K562 (cell line): ENCODE measurements around the gene HAL. TPM values are rescaled to one million over a fixed set of nuclear protein-coding genes. Genes with fewer than 3 reads are reported as not detected.

ENCODE experiments used
- DNMT1 ChIP-seq: fragments of 450-650 bp; IDR thresholded peaks from 2 replicates; pipeline ENCODE4 v1.6.1; 2016; ENCODE audit warnings: antibody characterized with exemption, mild to moderate bottlenecking
- ETS2 ChIP-seq: IDR thresholded peaks from 2 replicates; pipeline ENCODE4 v1.6.1; 2016; ENCODE audit warnings: borderline replicate concordance, missing genetic modification characterization, mild to moderate bottlenecking, moderate library complexity, missing compliant biosample characterization; ENCODE audit not compliant: poor library complexity, severe bottlenecking
- EWSR1 ChIP-seq: fragments of 450-650 bp; IDR thresholded peaks from 2 replicates; pipeline ENCODE4 v1.6.1; 2018; ENCODE audit warnings: borderline replicate concordance, mild to moderate bottlenecking, low read depth, moderate library complexity; ENCODE audit not compliant: partially characterized antibody
- MYNN ChIP-seq, 2 experiments: sonication (generic); formaldehyde crosslinking in 1 of 2; IDR thresholded peaks; 2 replicates each; pipeline versions ENCODE4 v1.5.0 to v1.6.1; 2016 to 2020; ENCODE audit warnings: antibody characterized with exemption in 1 of 2, missing genetic modification reagents in 1 of 2
- PHB ChIP-seq: fragments of 250-450 bp; sonication (Bioruptor Pico); IDR thresholded peaks from 2 replicates; pipeline ENCODE4 v1.5.0; 2021
- RAD21 ChIP-seq, 2 experiments: fragments of 250-450 bp in 1 of 2; fragments of 450-650 bp in 1 of 2; sonication (Bioruptor Pico) in 1 of 2; formaldehyde crosslinking in 1 of 2; IDR thresholded peaks in 1 of 2; conservative IDR thresholded peaks in 1 of 2; 2 replicates each; pipeline versions ENCODE4 v1.4.0 to v1.8.0; 2020 to 2022; ENCODE audit warnings: mild to moderate bottlenecking in 2 of 2, moderate library complexity in 1 of 2
- RBM25 ChIP-seq: fragments of 200-400 bp; formaldehyde crosslinking; IDR thresholded peaks from 2 replicates; pipeline ENCODE4 v1.6.1; 2018; ENCODE audit warnings: low read length, low read depth, moderate library complexity; ENCODE audit not compliant: severe bottlenecking
- TGIF2 ChIP-seq: sonication (generic); formaldehyde crosslinking; IDR thresholded peaks from 2 replicates; pipeline ENCODE4 v1.8.1; 2022; ENCODE audit warnings: mild to moderate bottlenecking, missing genetic modification reagents, moderate library complexity
- polyA plus RNA-seq, 8 experiments: library from polyadenylated mRNA; depleted of rRNA in 4 of 8; stranded (reverse) in 5 of 8; unstranded in 3 of 8; fragments of >200 nt; fragmentation: Nextera tagmentation in 2 of 8; fragmentation: Illumina TruSeq in 1 of 8; extraction: Ambion mirVana in 2 of 8; extraction: Trizol in 1 of 8; gene quantifications; 2 replicates each; pipeline versions ENCODE4 v1.2.1 to v1.2.3, GENCODE V29; 2011 to 2014; ENCODE audit warnings: inconsistent platforms in 1 of 8, missing spikeins in 1 of 8
- total RNA-seq, 7 experiments: library from RNA; depleted of rRNA in 6 of 7; stranded (reverse); fragments of >200 nt in 6 of 7; fragmentation: Illumina TruSeq in 2 of 7; extraction: Trizol in 2 of 7; gene quantifications; 2 replicates each; pipeline versions ENCODE4 v1.2.1 to v1.2.3, GENCODE V29; 2011 to 2021; ENCODE audit warnings: low replicate concordance in 1 of 7
- TF ChIP-seq, protein P1 (sequence below): fragments of 250-450 bp; sonication (Bioruptor Pico); IDR thresholded peaks from 2 replicates; pipeline ENCODE4 v1.5.0; 2021; ENCODE audit warnings: mild to moderate bottlenecking, borderline replicate concordance

HAL gene
- total and polyA plus RNA-seq, 9 of the 15 experiments (the other 6 are each of a cell fraction or from before 2014, with no cell fraction given) = 0.03 to 0.36 (median 0.20) TPM; not detected in 4

DNA sequence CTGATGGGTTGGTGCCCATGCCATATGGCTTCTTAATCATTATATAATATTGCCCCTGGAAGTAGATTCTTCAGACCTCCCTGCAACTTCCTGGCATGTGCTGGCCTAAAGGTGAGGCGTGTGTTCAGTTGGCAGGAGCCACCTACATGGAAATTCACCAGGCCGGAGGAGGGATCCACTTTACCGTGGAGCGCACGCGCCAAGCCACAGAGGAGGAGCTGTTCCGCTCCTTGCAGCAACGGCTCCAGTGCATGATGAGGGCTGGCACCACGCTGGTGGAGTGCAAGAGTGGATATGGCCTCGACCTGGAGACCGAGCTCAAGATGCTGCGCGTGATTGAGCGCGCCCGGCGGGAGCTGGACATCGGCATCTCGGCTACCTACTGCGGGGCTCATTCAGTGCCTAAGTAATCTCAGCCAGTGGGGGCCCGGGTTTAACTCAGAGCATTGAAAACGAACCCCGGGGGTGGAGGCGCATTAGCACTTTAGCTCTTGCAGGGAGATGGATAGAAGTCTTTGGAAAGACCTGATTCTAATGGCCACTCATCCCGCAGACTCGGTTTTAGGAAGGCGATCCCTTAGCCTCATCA lies 39.5 kb downstream of the HAL start (continued):
- no peak for TF ChIP-seq MYNN (IDR thresholded peaks at IDR 0.05)
- no peak for TF ChIP-seq MYNN (CRISPR knock-in tag; IDR thresholded peaks at IDR 0.05)
- no peak for TF ChIP-seq DNMT1
- no peak for TF ChIP-seq PHB (CRISPR knock-in tag)
- TF ChIP-seq EWSR1 = no peak
- no peak for TF ChIP-seq RBM25
- no peak for TF ChIP-seq RAD21 (CRISPR knock-in tag; conservative IDR thresholded peaks at IDR 0.05 in 1 of 2, IDR thresholded peaks at IDR 0.05 in 1 of 2)
- TF ChIP-seq ETS2 (tag) = no peak
- TF ChIP-seq, protein P1, sequence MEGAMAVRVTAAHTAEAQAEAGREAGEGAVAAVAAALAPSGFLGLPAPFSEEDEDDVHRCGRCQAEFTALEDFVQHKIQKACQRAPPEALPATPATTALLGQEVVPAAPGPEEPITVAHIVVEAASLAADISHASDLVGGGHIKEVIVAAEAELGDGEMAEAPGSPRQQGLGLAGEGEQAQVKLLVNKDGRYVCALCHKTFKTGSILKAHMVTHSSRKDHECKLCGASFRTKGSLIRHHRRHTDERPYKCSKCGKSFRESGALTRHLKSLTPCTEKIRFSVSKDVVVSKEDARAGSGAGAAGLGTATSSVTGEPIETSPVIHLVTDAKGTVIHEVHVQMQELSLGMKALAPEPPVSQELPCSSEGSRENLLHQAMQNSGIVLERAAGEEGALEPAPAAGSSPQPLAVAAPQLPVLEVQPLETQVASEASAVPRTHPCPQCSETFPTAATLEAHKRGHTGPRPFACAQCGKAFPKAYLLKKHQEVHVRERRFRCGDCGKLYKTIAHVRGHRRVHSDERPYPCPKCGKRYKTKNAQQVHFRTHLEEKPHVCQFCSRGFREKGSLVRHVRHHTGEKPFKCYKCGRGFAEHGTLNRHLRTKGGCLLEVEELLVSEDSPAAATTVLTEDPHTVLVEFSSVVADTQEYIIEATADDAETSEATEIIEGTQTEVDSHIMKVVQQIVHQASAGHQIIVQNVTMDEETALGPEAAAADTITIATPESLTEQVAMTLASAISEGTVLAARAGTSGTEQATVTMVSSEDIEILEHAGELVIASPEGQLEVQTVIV (CRISPR knock-in tag) = no peak
- TF ChIP-seq TGIF2 = no peak
